GM12801 (cell line): ENCODE data around the gene C16orf89.

ENCODE experiments used
- CTCF ChIP-seq: IDR thresholded peaks from one replicate; pipeline ENCODE4 v1.5.1; 2011; ENCODE audit warnings: control low read depth; ENCODE audit not compliant: insufficient read length; ENCODE audit errors: extremely low read depth

C16orf89 gene

GRCh38 chr16:5040451-5040850, 25.3 kb downstream of the C16orf89 start:
- TF ChIP-seq CTCF: no peak

GRCh38 chr16:5036228-5037156, 29.3 kb downstream of the C16orf89 start:
- no peak for TF ChIP-seq CTCF

- TF ChIP-seq CTCF: no peak
Observed at GRCh38 chr16:5035909-5036227, 29.9 kb downstream of the C16orf89 start.

GRCh38 chr16:5034167-5034523, 31.6 kb downstream of the C16orf89 start:
- TF ChIP-seq CTCF: no peak

- no peak for TF ChIP-seq CTCF
Observed at GRCh38 chr16:5033256-5034166, 32.2 kb downstream of the C16orf89 start, which contains the start of gene NAGPA. NAGPA (minus strand) TSS chr16:5033935; CDS start chr16:5033914, 21 bp downstream.

GRCh38 chr16:5032748-5033167, 33.0 kb downstream of the C16orf89 start:
- TF ChIP-seq CTCF: no peak

- TF ChIP-seq CTCF: no peak
Observed at GRCh38 chr16:5031601-5032000, 34.2 kb downstream of the C16orf89 start.
